Raji (cell line): Measurements from ENCODE around the gene FIBCD1.

Experiments
- POLR2A ChIP-seq: IDR thresholded peaks from 2 replicates; pipeline ENCODE4 v1.6.1; 2011; ENCODE audit warnings: low read depth, low read length, control low read depth; ENCODE audit not compliant: insufficient read depth

FIBCD1 gene

GRCh38 chr9:130962418-130963316 is 23.6 kb upstream of the FIBCD1 start:
- TF ChIP-seq POLR2A: no peak

GRCh38 chr9:130961511-130962300 is 22.7 kb upstream of the FIBCD1 start:
- no peak for TF ChIP-seq POLR2A

GRCh38 chr9:130960522-130961378 is 21.7 kb upstream of the FIBCD1 start:
- no peak for TF ChIP-seq POLR2A

GRCh38 chr9:130959809-130960334 is 20.8 kb upstream of the FIBCD1 start:
- no peak for TF ChIP-seq POLR2A

- TF ChIP-seq POLR2A: no peak
Observed at GRCh38 chr9:130957451-130958203, 18.6 kb upstream of the FIBCD1 start.

GRCh38 chr9:130956636-130957450 is 17.8 kb upstream of the FIBCD1 start:
- TF ChIP-seq POLR2A: no peak

- TF ChIP-seq POLR2A: no peak
Observed at GRCh38 chr9:130955947-130956621, 17.0 kb upstream of the FIBCD1 start.

GRCh38 chr9:130954317-130954716 is 15.3 kb upstream of the FIBCD1 start:
- TF ChIP-seq POLR2A: no peak

GRCh38 chr9:130952065-130952762 is 13.2 kb upstream of the FIBCD1 start:
- TF ChIP-seq POLR2A: no peak

- no peak for TF ChIP-seq POLR2A
Observed at GRCh38 chr9:130950039-130950311, 10.9 kb upstream of the FIBCD1 start.

- TF ChIP-seq POLR2A: no peak
Observed at GRCh38 chr9:130949188-130950038, 10.4 kb upstream of the FIBCD1 start.

- TF ChIP-seq POLR2A: no peak
Observed at GRCh38 chr9:130948266-130948665, 9.2 kb upstream of the FIBCD1 start.
